NCI-H187 treated with DMSO at 0.1 percent for 48 hours (cell line): ENCODE measurements around the gene SPDYE2.
"Not testable (repeated sequence)": the region's sequence is repeated elsewhere in the genome, so short reads cannot be mapped to it uniquely, and the experiment has no call there.

Experiments
- DNase-seq: peaks from one replicate; lab custom pipeline; 2025; lab: John Stamatoyannopoulos, UW

Gene SPDYE2

GRCh38 chr7:102550808-102551422, at the start of gene SPDYE2:
Gene SPDYE2, plus strand, starts transcription at chr7:102551226. Its CDS starts 2,030 bp downstream, at chr7:102553256.
- DNase-seq, result not testable (repeated sequence)

- DNase-seq, result not testable (repeated sequence)
Observed at GRCh38 chr7:102503141-102503540, 47.9 kb upstream of the SPDYE2 start.

GRCh38 chr7:102505298-102506185, 45.5 kb upstream of the SPDYE2 start:
- DNase-seq, result not testable (repeated sequence)

- not testable (repeated sequence) for DNase-seq
Observed at GRCh38 chr7:102507410-102508088, 43.5 kb upstream of the SPDYE2 start.

- DNase-seq, result not testable (repeated sequence)
Observed at GRCh38 chr7:102510575-102510974, 40.5 kb upstream of the SPDYE2 start.

GRCh38 chr7:102511860-102512522, 39.0 kb upstream of the SPDYE2 start:
- DNase-seq, result not testable (repeated sequence)

GRCh38 chr7:102512642-102513221, 38.3 kb upstream of the SPDYE2 start:
- DNase-seq, result not testable (repeated sequence)

GRCh38 chr7:102514881-102515721, 35.9 kb upstream of the SPDYE2 start:
- not testable (repeated sequence) for DNase-seq

- DNase-seq, result not testable (repeated sequence)
Observed at GRCh38 chr7:102515889-102516288, 35.1 kb upstream of the SPDYE2 start.

GRCh38 chr7:102516951-102517350, 34.1 kb upstream of the SPDYE2 start:
- DNase-seq, result not testable (repeated sequence)

GRCh38 chr7:102517550-102518147, 33.4 kb upstream of the SPDYE2 start, which contains the start of gene RASA4B:
Gene RASA4B, minus strand, starts transcription at chr7:102517777. Its CDS starts 67 bp downstream, at chr7:102517710.
- not testable (repeated sequence) for DNase-seq

- not testable (repeated sequence) for DNase-seq
Observed at GRCh38 chr7:102520797-102521196, 30.2 kb upstream of the SPDYE2 start.

GRCh38 chr7:102524803-102525202, 26.2 kb upstream of the SPDYE2 start:
- not testable (repeated sequence) for DNase-seq

GRCh38 chr7:102527182-102527581, 23.8 kb upstream of the SPDYE2 start:
- DNase-seq, result not testable (repeated sequence)

- DNase-seq, result not testable (repeated sequence)
Observed at GRCh38 chr7:102527822-102528793, 22.9 kb upstream of the SPDYE2 start.

GRCh38 chr7:102531583-102531982, 19.4 kb upstream of the SPDYE2 start:
- DNase-seq, result not testable (repeated sequence)

GRCh38 chr7:102532127-102532526, 18.9 kb upstream of the SPDYE2 start:
- not testable (repeated sequence) for DNase-seq

GRCh38 chr7:102535062-102535615, 15.9 kb upstream of the SPDYE2 start:
- DNase-seq, result not testable (repeated sequence)
